Measurements from ENCODE around the gene RNF113A. TPM values are rescaled to one million over a fixed set of nuclear protein-coding genes. Genes with fewer than 3 reads are reported as not detected.

RNF113A gene
- 20.1 and 24.2 TPM in 2 replicates for total RNA-seq

DNA sequence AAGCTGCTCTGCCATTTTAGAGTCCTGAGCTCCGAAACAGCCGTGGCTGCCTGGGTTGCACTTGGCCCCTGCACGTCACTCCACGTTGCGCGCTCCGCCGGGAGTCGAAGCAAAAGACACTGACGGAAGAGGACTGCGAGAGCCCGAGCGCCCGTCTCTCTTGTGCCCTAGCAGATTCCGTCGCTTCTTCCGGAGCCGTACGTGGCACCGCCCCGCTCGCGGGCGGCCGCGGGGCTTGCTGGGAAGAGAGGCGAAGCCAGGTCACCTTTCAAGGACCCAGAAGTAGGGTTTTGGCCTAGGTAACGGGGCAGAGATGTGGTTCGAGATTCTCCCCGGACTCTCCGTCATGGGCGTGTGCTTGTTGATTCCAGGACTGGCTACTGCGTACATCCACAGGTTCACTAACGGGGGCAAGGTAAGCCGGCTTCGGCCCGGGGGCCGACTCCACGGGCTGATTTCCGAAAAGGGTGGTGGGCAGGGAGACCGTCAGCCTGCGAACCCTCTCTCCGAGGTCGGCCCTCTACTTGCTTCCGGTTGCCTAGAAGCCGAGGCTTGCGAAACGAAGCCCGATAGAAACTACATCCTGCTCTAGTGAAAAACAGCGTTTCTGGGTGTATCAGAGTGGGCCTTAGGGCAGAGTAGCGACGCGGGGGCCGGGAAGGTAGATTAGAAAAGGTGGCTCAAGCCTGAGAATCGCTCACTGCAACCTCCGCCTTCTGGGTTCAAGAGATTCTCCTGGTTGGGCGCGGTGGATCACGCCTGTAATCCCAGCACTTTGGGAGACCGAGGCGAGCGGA is at the start of gene RNF113A, which contains the start of gene NDUFA1:
RNF113A (minus strand) TSS at position 135 of the 797 bp plus-strand sequence; CDS start at position 15, 120 bp downstream.
NDUFA1 (plus strand) TSS at position 234 of the 797 bp plus-strand sequence; CDS start at position 314, 80 bp downstream.

GRCh38 chrX:119895843-119896326 is 24.4 kb upstream of the RNF113A start, which contains the start of gene AKAP14:
Gene AKAP14, plus strand, starts transcription at chrX:119895893. Its CDS starts 7,331 bp downstream, at chrX:119903224.

GRCh38 chrX:119852382-119853353 is 18.9 kb downstream of the RNF113A start, which contains the start of gene UPF3B:
Gene UPF3B, minus strand, starts transcription at chrX:119852963. Its CDS starts 35 bp downstream, at chrX:119852928.

Other genes starting within 250 kb of the RNF113A start
- 13.0 and 17.5 TPM in 2 replicates for gene SEPTIN6, start 178.6 kb downstream of the RNF113A start, total RNA-seq
- gene SOWAHD, start 113.1 kb downstream of the RNF113A start, total RNA-seq = 0.28 TPM in 1 of 2 replicates, not detected in the other
- 5,330 and 10,791 TPM in 2 replicates for gene RPL39, start 80.1 kb downstream of the RNF113A start, total RNA-seq
- gene UPF3B, start 18.8 kb downstream of the RNF113A start, total RNA-seq = 0.85 and 1.5 TPM in 2 replicates
- 56.7 and 58.7 TPM in 2 replicates for gene NDUFA1, start 99 bp upstream of the RNF113A start, total RNA-seq
- not detected in 2 replicates for gene AKAP14, start 24.2 kb upstream of the RNF113A start, total RNA-seq
- 3.9 and 4.4 TPM in 2 replicates for gene NKAP, start 72.0 kb upstream of the RNF113A start, total RNA-seq
- gene RHOXF2B, start 206.0 kb upstream of the RNF113A start, total RNA-seq = not detected in 2 replicates
- gene RHOXF1, start 244.2 kb upstream of the RNF113A start, total RNA-seq = not detected in 2 replicates

Data from regular cardiac myocyte (primary cell).